ENCODE results near the gene COX6A2. TPM values are rescaled to one million over a fixed set of nuclear protein-coding genes. Genes with fewer than 3 reads are reported as not detected.
A peak's percentile ranks its signal among the peaks of the same experiment; 100 is the strongest.

COX6A2 gene
- total RNA-seq, 6 experiments from 2014 or later = not detected

DNA sequence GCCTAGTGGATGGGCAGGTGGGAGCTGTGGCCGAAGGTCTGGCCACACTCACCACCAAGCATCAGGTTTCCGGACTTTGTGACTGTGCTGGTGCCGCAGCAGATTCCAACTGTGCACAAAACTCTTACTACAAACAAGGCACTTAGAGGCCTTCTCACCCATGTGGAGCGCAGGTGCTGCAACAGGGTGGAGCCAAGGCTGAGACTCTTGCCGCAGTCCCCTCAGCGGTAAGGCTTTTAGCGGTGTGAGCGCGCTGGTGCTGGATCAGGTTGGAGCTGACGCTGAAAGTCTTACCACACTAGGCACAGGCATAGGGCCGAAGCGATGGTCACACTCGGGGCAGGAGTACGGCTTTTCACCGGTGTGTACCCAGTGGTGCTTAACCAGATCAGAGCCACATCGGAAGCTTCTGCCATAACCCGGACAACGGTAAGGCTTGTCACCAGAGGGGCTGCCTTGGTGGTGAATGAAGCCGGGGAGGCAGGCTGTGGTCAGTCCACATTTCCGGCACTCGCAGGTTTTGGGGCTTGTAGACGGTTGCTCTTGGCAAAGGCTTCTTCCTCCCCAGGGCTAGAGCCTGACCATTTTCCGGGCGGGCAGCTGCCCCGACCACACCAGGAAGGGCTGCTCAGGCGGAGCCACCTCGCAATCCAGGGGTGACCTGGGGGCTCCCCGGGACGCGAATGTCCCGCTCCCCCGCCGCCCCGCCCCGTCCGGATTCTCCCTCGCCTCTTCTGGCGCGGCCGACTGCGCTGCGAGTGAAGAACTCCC, 30.1 kb upstream of the COX6A2 start:
- TF ChIP-seq CTCF (IDR thresholded peaks at IDR 0.05) = no peak
- Mint-ChIP-seq H3K4me3 (peak overlapping the region; percentile 94), H3K27me3 (ENCODE audit: insufficient read depth) (no peaks in the 10 kb centered on the region; the same call in 1 of the 2 replicates), H3K9me3 (no peaks in the 10 kb centered on the region), H3K36me3 (ENCODE audit: low read depth) (peaks cover 5% of the 10 kb centered on the region; the same call in 1 of the 2 replicates), H3K4me1 (ENCODE audit: low read depth) (peaks cover 54% of the 10 kb centered on the region), H3K27ac (peak overlapping the region; percentile 96)
- DNase-seq = peak; percentile 21

- no peaks in the 10 kb centered on the region; the same call in 1 of the 2 replicates for H3K36me3 Mint-ChIP-seq (ENCODE audit: low read depth)
- peaks cover 67% of the 10 kb centered on the region for H3K4me1 Mint-ChIP-seq (ENCODE audit: low read depth)
- H3K4me3 Mint-ChIP-seq = peak overlapping the region; percentile 94
- H3K9me3 Mint-ChIP-seq = no peaks in the 10 kb centered on the region
- no peaks in the 10 kb centered on the region; the same call in none of the 2 replicates for H3K27me3 Mint-ChIP-seq (ENCODE audit: insufficient read depth)
- DNase-seq = no peak
- H3K27ac Mint-ChIP-seq = no peak overlapping the region; the same call in 1 of the 2 replicates
- TF ChIP-seq CTCF (IDR thresholded peaks at IDR 0.05) = no peak
Observed at GRCh38 chr16:31456988-31457360, 28.8 kb upstream of the COX6A2 start.

- no peak for DNase-seq
- Mint-ChIP-seq H3K4me3 (peak overlapping the region; percentile 53), H3K36me3 (ENCODE audit: low read depth) (no peaks in the 10 kb centered on the region; the same call in 1 of the 2 replicates), H3K27me3 (ENCODE audit: insufficient read depth) (no peaks in the 10 kb centered on the region; the same call in 1 of the 2 replicates), H3K4me1 (ENCODE audit: low read depth) (peaks cover 70% of the 10 kb centered on the region), H3K27ac (peak overlapping the region; percentile 40; the same call in 1 of the 2 replicates), H3K9me3 (no peaks in the 10 kb centered on the region)
- TF ChIP-seq CTCF (IDR thresholded peaks at IDR 0.05) = peak; percentile 65; the same call in 1 of the 2 replicates
Observed at GRCh38 chr16:31455601-31456314, 27.6 kb upstream of the COX6A2 start.

DNA sequence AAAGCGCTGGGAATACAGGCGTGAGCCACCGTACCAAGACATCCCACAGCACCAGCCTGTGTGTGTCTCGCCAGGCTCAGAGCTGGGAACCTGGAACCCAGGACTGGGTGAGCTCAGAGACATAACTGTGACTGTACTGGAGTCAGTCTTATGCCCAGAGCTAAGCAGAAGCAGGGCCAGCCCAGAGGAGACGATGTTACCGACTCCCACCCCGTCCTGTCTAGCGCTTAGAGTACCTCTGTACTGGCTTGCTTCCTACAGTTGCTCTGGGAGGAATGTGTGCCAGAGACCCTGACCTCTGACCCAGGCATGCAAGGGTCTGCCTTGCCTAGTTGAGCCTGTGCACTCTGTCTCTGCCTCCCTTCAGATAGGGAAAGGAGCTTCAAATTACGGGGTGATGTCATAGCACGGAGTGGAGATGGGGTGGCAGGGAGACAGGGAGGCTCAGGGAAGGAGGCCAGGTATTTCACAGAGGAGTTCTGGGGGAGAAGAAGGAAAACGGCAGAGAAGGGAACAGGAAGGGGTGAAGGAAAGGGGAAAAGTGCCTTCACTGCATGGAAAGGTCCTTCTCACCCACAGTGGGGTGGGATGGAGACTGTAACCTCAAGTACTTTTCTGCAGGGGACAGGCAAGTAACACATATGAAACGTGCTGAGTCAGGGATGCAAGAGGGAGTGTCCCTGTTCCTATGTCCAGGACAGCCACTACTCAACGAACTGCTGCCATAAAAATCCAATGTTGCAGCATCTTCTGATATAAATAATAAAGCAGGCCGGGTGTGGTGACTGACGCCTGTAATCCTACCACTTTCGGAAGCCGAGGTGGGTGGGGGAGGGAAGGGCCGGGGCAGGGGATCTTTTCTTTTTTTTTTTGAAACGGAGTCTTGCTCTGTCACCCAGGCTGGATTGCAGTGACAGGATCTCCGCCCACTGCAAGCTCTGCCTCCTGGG, 25.4 kb upstream of the COX6A2 start:
- DNase-seq = peak; percentile 19
- H3K36me3 Mint-ChIP-seq (ENCODE audit: low read depth) = no peaks in the 10 kb centered on the region; the same call in 1 of the 2 replicates
- H3K4me3 Mint-ChIP-seq = peak overlapping the region; percentile 67
- no peaks in the 10 kb centered on the region; the same call in 1 of the 2 replicates for H3K27me3 Mint-ChIP-seq (ENCODE audit: insufficient read depth)
- H3K27ac Mint-ChIP-seq = peak overlapping the region; percentile 93
- H3K9me3 Mint-ChIP-seq = no peaks in the 10 kb centered on the region
- peaks cover 62% of the 10 kb centered on the region for H3K4me1 Mint-ChIP-seq (ENCODE audit: low read depth)
- TF ChIP-seq CTCF (IDR thresholded peaks at IDR 0.05) = no peak

GRCh38 chr16:31452631-31453106, 24.5 kb upstream of the COX6A2 start:
- Mint-ChIP-seq H3K4me3 (peak overlapping the region; percentile 67), H3K4me1 (ENCODE audit: low read depth) (peaks cover 57% of the 10 kb centered on the region), H3K9me3 (no peaks in the 10 kb centered on the region), H3K27ac (peak overlapping the region; percentile 93), H3K36me3 (ENCODE audit: low read depth) (no peaks in the 10 kb centered on the region), H3K27me3 (ENCODE audit: insufficient read depth) (no peaks in the 10 kb centered on the region; the same call in 1 of the 2 replicates)
- peak; percentile 94 for DNase-seq
- no peak for TF ChIP-seq CTCF (IDR thresholded peaks at IDR 0.05)
